Endothelial cell of umbilical vein (primary cell): ENCODE results near the gene IP6K1. TPM values are rescaled to one million over a fixed set of nuclear protein-coding genes. Genes with fewer than 3 reads are reported as not detected.
A peak's percentile ranks its signal among the peaks of the same experiment; 100 is the strongest.
"Not testable (repeated sequence)": the region's sequence is repeated elsewhere in the genome, so short reads cannot be mapped to it uniquely, and the experiment has no call there.

Source experiments
- BruUV-seq: library from RNA; stranded (reverse); fragments of 400-500 nt; replicated peaks from 2 replicates; lab custom pipeline; 2021; lab: Mats Ljungman, UMichigan
- CTCF ChIA-PET: fragments of 300-600, 350-600 bp; sonication (Branson Sonifier 250); formaldehyde crosslinking; loops from one replicate; lab custom pipeline; 2021; ENCODE audit warnings: antibody characterized with exemption, inconsistent platforms; lab: Charles Lee
- POLR2A ChIA-PET: fragments of 300-600, 350-600 bp; sonication (Branson Sonifier 250); formaldehyde crosslinking; loops from one replicate; lab custom pipeline; 2021; ENCODE audit warnings: antibody characterized with exemption, inconsistent platforms; lab: Charles Lee
- DNase-seq: peaks from one replicate; pipeline ENCODE4 v3.0.0-alpha.2; 2011; ENCODE audit warnings: low read depth, low spot score
- FAIRE-seq: peaks from 2 replicates; lab custom pipeline; 2011; peaks lifted over from hg19 to GRCh38; lab: Jason Lieb, UNC
- H2AFZ ChIP-seq: 2 replicates; pipeline ENCODE4 v1.6.0; 2012; ENCODE audit warnings: low read depth, low read length, control low read depth, inconsistent platforms
- H3K27ac ChIP-seq: 2 replicates; pipeline ENCODE4 v1.5.1; 2011; ENCODE audit warnings: low read depth, mild to moderate bottlenecking, control low read depth, low read length, moderate library complexity; ENCODE audit not compliant: insufficient read depth
- H3K27me3 ChIP-seq, 2 experiments: 2 replicates each; pipeline versions ENCODE4 v1.6.0 to v1.6.1; 2011; ENCODE audit warnings: low read length in 2 of 2, mixed read lengths in 1 of 2; ENCODE audit not compliant: control insufficient read depth in 2 of 2, insufficient read depth in 2 of 2
- H3K36me3 ChIP-seq, 2 experiments: 2 replicates in 1 of 2; 3 replicates in 1 of 2; pipeline ENCODE4 v1.5.1; 2011; ENCODE audit warnings: low read length in 2 of 2, mild to moderate bottlenecking in 1 of 2, moderate library complexity in 1 of 2; ENCODE audit not compliant: control insufficient read depth in 2 of 2, insufficient read depth in 2 of 2; ENCODE audit errors: extremely low read depth in 1 of 2
- H3K4me1 ChIP-seq: 3 replicates; pipeline ENCODE4 v1.5.1; 2011; ENCODE audit warnings: mild to moderate bottlenecking, low read length; ENCODE audit not compliant: control insufficient read depth, insufficient read depth; ENCODE audit errors: extremely low read depth
- H3K4me2 ChIP-seq: 2 replicates; pipeline ENCODE4 v1.6.1; 2011; ENCODE audit warnings: low read length, control low read depth, mixed read lengths; ENCODE audit not compliant: insufficient read depth
- H3K4me3 ChIP-seq, 3 experiments: fragments of 200-600 bp in 1 of 3; sonication (generic), shearing (Covaris generic) in 1 of 3; replicated peaks in 1 of 3; 2 replicates each; pipeline ENCODE4 v1.5.1; 2011 to 2016; ENCODE audit warnings: control low read depth in 3 of 3, low read length in 3 of 3, mild to moderate bottlenecking in 2 of 3, inconsistent platforms in 1 of 3, low read depth in 1 of 3, moderate library complexity in 1 of 3; ENCODE audit not compliant: insufficient read depth in 1 of 3
- H3K79me2 ChIP-seq: 2 replicates; pipeline ENCODE4 v1.6.0; 2012; ENCODE audit warnings: low read length, inconsistent platforms; ENCODE audit not compliant: control insufficient read depth, insufficient read depth
- H3K9ac ChIP-seq: replicated peaks from 2 replicates; pipeline ENCODE3; 2011; ENCODE audit warnings: low read length, control low read depth; ENCODE audit not compliant: insufficient read depth; ENCODE audit errors: extremely low read depth
- H3K9me1 ChIP-seq: replicated peaks from 3 replicates; pipeline ENCODE4 v1.6.0; 2011; ENCODE audit warnings: mild to moderate bottlenecking, low read length; ENCODE audit not compliant: control insufficient read depth, insufficient read depth; ENCODE audit errors: extremely low read depth
- H3K9me3 ChIP-seq: replicated peaks from 2 replicates; pipeline ENCODE4 v1.5.1; 2012; ENCODE audit warnings: low read length, inconsistent platforms; ENCODE audit not compliant: control insufficient read depth, insufficient read depth
- H4K20me1 ChIP-seq: replicated peaks from 2 replicates; pipeline ENCODE3; 2011; ENCODE audit warnings: mild to moderate bottlenecking, low read length; ENCODE audit not compliant: control insufficient read depth, insufficient read depth; ENCODE audit errors: extremely low read depth
- dilution Hi-C: fragments of 300-500 bp; cut with MboI; formaldehyde crosslinking; loops from one replicate; pipeline ENCODE4 v1.15.0; 2019; ENCODE audit warnings: low sequenced_read_pairs; ENCODE audit not compliant: extremely low pct_ligation_motif_present
- intact Hi-C: fragments of 100-400 bp; cut with micrococcal nuclease; formaldehyde crosslinking; loops from one replicate; pipeline ENCODE4 v1.10.0; 2022
- polyA plus RNA-seq, 4 experiments: library from polyadenylated mRNA; depleted of rRNA in 3 of 4; stranded (reverse) in 3 of 4; unstranded in 1 of 4; fragments of >200 nt; gene quantifications; 2 replicates each; pipeline versions ENCODE4 v1.2.1 to v1.2.3, GENCODE V29; 2011 to 2012; ENCODE audit warnings: missing spikeins in 1 of 4
- total RNA-seq: library from RNA; stranded (reverse); gene quantifications from 2 replicates; pipeline ENCODE4 v1.2.3, GENCODE V29; 2021

The IP6K1 gene
- total and polyA plus RNA-seq, 2 donors (not counting 3 experiments of a cell fraction or from before 2014, with no cell fraction given): 42.7 to 60.8 TPM

DNA sequence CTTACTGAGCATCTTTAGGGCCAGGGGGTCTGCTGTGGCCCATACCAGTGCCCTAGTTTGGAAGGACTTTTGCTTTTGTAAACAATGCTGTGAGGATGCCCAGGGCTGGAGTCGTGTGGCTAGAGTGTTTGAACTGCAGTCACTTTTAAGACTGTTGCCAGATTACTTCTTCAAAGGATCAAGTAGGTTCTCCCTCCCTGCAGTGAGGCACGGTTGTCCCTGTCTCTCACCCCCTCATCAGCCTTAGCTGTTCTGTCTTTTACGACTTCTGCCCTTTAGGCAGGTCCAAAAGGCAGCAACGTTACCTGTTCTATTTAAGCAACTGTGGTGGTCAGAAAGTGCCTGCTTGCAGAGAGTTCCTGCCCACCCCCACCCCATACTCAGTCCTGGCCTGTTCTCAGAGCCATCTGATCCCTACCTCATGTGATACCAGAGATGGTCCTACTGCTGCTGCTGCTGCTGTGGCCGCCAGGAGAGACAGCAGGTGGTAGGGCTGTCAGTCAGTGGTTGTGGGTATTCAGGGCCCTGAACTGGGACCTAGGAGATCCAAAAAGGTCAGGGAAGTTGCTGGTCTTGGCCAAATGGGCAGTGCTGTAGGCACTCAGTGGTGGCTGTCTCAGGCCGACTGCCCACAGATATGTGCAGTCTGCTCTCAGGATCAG lies 91.8 kb downstream of the IP6K1 start:
- CTCF ChIA-PET, H3K4me3 ChIP-seq, BruUV-seq, H3K27ac ChIP-seq, H3K9me3 ChIP-seq, H3K4me1 ChIP-seq, H3K4me2 ChIP-seq, H4K20me1 ChIP-seq, H3K9ac ChIP-seq, intact Hi-C loops, DNase-seq, POLR2A ChIA-PET, H3K27me3 ChIP-seq, H3K79me2 ChIP-seq, dilution Hi-C loops, H3K9me1 ChIP-seq, H2AFZ ChIP-seq: not testable (repeated sequence)
- peak; percentile 57 for FAIRE-seq
- peaks cover 0 to 19% of the 10 kb centered on the region in 2 experiments for H3K36me3 ChIP-seq

DNA sequence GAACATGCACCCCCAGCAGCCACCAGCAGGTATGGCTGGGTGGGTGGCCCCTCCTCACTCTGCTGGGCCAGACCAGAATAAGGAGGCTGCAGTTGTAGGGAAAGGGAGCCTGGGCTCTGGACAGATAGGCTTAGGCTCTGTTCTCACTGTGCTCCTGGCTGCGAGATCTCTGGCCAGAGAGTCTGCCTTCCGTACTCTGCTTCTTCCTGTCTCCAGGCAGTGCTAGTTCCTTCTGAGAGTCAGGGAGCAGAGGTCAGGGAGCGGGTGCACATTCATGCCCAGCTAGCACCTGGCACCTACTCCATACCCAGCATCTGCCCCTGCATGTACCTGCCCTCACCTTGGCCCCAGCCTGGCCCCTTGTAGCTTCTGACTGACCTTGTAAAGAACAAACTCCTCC lies 94.9 kb downstream of the IP6K1 start:
- H3K4me1 ChIP-seq, H3K9me3 ChIP-seq, FAIRE-seq, CTCF ChIA-PET, H3K36me3 ChIP-seq, H3K4me3 ChIP-seq, dilution Hi-C loops, H4K20me1 ChIP-seq, BruUV-seq, H3K27me3 ChIP-seq, H3K27ac ChIP-seq, H2AFZ ChIP-seq, DNase-seq, intact Hi-C loops, H3K79me2 ChIP-seq, H3K4me2 ChIP-seq, POLR2A ChIA-PET, H3K9me1 ChIP-seq, H3K9ac ChIP-seq: not testable (repeated sequence)

DNA sequence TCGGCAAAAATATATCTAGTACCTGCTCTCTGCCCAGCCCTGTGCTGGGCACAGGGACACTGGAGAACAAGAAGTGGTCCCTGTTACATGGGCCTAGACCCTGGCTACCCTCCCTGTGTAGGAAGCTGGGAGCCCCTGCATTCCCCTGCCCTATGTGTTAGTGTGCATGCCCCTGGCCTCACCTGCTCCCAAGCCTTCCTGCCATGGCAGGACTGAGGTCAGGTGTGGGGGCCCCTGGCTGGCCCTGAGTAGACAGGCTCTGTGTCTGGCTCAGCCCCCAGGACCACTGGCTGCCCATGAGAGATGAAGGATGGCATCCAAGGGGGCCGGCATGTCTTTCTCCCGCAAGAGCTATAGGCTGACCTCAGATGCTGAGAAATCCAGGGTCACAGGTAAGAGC lies 95.5 kb downstream of the IP6K1 start:
- FAIRE-seq, H3K9me3 ChIP-seq, H2AFZ ChIP-seq, H4K20me1 ChIP-seq, H3K4me3 ChIP-seq, intact Hi-C loops, H3K4me1 ChIP-seq, H3K9me1 ChIP-seq, dilution Hi-C loops, H3K4me2 ChIP-seq, H3K27me3 ChIP-seq, H3K79me2 ChIP-seq, POLR2A ChIA-PET, H3K27ac ChIP-seq, BruUV-seq, H3K36me3 ChIP-seq, CTCF ChIA-PET, H3K9ac ChIP-seq, DNase-seq: not testable (repeated sequence)

GRCh38 chr3:49689908-49690624 lies 96.3 kb downstream of the IP6K1 start:
- FAIRE-seq: peak; percentile 47
- H3K4me1 ChIP-seq, BruUV-seq, H3K9me1 ChIP-seq, H4K20me1 ChIP-seq, H3K27me3 ChIP-seq, dilution Hi-C loops, H3K9me3 ChIP-seq, POLR2A ChIA-PET, H3K36me3 ChIP-seq, DNase-seq, H3K79me2 ChIP-seq: not testable (repeated sequence)
- intact Hi-C loops: loop anchor here (1.0 kb wide), 1 partner anchor 16 kb away; the partner anchor contains the start of gene APEH
- Histone ChIP-seq H3K4me3 (peak overlapping the region; percentile 65 to 99 (median 81)), H2AFZ (peak overlapping the region; percentile 92), H3K27ac (peak overlapping the region; percentile 20), H3K9ac (peak overlapping the region; percentile 85), H3K4me2 (peak overlapping the region; percentile 94)
- CTCF ChIA-PET: interaction anchor here (1.0 kb wide), 1 partner anchor 150 kb away, joined by 4 read pairs; no protein-coding TSS in a partner anchor
